ENCODE measurements around the gene FNDC5. TPM values are rescaled to one million over a fixed set of nuclear protein-coding genes. Genes with fewer than 3 reads are reported as not detected.

Gene FNDC5
- total and polyA plus RNA-seq, 2 of the 13 experiments (the other 11 are each of a cell fraction or from before 2014, with no cell fraction given) = 1.4 to 3.1 TPM

DNA sequence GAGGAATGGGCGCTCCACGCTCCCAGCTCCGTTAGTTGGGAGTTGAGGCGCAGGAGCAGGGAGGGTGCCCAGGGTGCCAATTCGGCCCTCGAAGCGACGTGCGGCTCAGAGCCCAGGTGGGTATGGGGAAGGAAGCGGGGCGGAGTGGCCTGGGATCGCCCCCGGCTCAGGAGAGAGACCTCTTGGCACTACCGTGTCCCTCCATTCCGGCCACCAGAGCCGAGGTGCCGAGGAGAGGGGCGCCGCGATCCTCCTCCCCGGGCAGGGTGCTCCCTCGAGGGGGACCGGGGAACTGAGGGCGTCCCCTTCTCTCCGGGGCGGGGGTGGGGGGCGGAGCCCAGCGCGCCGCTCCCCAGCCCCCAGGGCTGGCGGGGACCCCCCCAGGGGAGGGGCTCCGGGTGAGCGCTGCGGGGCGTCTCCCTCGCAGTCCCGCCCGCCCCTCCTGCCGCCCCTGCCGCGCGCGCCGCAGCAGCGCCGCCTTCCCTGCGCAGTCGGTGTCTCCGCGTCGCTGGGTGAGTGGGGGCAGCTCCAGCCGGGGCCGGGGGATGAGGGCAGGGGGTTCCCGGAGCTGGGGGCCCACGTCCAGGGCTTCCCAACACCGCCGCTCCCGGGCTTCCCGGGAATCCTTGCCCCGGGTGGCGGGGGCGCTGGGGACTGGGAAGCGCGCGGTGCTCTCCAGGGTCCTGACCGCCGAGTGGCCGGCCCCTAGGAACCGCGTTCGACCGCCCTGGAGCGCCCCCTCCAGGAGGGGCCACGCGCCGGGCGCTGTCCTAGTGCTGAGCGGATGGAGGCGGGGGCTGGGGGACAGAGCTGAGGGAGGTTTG, 15.5 kb upstream of the FNDC5 start, which contains the start of gene HPCA (continued):
- TF ChIP-seq HNF4G (IDR thresholded peaks at IDR 0.05; ENCODE audit: borderline replicate concordance, low read depth, low read length) = no peak
- peak; percentile 75; the same call in 1 of the 2 replicates for TF ChIP-seq HNF4G (CRISPR knock-in tag; IDR thresholded peaks at IDR 0.05; ENCODE audit: borderline replicate concordance, low read depth)
- TF ChIP-seq GABPA (IDR thresholded peaks at IDR 0.05; ENCODE audit: low read depth, low read length) = no peak
- peak; percentile 37; the same call in 1 of the 2 replicates for TF ChIP-seq GABPA (CRISPR knock-in tag; IDR thresholded peaks at IDR 0.05; ENCODE audit: low read depth)
- peak; percentile 89; the same call in 1 of the 2 replicates for TF ChIP-seq REPIN1 (CRISPR knock-in tag; IDR thresholded peaks at IDR 0.05; ENCODE audit: borderline replicate concordance, low read depth)
- TF ChIP-seq, protein P1, sequence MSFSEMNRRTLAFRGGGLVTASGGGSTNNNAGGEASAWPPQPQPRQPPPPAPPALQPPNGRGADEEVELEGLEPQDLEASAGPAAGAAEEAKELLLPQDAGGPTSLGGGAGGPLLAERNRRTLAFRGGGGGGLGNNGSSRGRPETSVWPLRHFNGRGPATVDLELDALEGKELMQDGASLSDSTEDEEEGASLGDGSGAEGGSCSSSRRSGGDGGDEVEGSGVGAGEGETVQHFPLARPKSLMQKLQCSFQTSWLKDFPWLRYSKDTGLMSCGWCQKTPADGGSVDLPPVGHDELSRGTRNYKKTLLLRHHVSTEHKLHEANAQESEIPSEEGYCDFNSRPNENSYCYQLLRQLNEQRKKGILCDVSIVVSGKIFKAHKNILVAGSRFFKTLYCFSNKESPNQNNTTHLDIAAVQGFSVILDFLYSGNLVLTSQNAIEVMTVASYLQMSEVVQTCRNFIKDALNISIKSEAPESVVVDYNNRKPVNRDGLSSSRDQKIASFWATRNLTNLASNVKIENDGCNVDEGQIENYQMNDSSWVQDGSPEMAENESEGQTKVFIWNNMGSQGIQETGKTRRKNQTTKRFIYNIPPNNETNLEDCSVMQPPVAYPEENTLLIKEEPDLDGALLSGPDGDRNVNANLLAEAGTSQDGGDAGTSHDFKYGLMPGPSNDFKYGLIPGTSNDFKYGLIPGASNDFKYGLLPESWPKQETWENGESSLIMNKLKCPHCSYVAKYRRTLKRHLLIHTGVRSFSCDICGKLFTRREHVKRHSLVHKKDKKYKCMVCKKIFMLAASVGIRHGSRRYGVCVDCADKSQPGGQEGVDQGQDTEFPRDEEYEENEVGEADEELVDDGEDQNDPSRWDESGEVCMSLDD (CRISPR knock-in tag; IDR thresholded peaks at IDR 0.05; ENCODE audit: borderline replicate concordance) = peak; percentile 90; the same call in 1 of the 2 replicates
- no peak for TF ChIP-seq TRIM24 (CRISPR knock-in tag; IDR thresholded peaks at IDR 0.05)
- peak; percentile 93 for TF ChIP-seq RFXAP (CRISPR knock-in tag; IDR thresholded peaks at IDR 0.05; ENCODE audit: borderline replicate concordance)
- peak; percentile 98 for TF ChIP-seq ZNF792 (CRISPR knock-in tag; IDR thresholded peaks at IDR 0.05)
- TF ChIP-seq, protein P2, sequence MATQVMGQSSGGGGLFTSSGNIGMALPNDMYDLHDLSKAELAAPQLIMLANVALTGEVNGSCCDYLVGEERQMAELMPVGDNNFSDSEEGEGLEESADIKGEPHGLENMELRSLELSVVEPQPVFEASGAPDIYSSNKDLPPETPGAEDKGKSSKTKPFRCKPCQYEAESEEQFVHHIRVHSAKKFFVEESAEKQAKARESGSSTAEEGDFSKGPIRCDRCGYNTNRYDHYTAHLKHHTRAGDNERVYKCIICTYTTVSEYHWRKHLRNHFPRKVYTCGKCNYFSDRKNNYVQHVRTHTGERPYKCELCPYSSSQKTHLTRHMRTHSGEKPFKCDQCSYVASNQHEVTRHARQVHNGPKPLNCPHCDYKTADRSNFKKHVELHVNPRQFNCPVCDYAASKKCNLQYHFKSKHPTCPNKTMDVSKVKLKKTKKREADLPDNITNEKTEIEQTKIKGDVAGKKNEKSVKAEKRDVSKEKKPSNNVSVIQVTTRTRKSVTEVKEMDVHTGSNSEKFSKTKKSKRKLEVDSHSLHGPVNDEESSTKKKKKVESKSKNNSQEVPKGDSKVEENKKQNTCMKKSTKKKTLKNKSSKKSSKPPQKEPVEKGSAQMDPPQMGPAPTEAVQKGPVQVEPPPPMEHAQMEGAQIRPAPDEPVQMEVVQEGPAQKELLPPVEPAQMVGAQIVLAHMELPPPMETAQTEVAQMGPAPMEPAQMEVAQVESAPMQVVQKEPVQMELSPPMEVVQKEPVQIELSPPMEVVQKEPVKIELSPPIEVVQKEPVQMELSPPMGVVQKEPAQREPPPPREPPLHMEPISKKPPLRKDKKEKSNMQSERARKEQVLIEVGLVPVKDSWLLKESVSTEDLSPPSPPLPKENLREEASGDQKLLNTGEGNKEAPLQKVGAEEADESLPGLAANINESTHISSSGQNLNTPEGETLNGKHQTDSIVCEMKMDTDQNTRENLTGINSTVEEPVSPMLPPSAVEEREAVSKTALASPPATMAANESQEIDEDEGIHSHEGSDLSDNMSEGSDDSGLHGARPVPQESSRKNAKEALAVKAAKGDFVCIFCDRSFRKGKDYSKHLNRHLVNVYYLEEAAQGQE (IDR thresholded peaks at IDR 0.05; ENCODE audit: borderline replicate concordance in 1 of 2, low read depth in 1 of 2, low read length in 2 of 2) = peak; percentile 91 to 100
- no peak for TF ChIP-seq PHB2 (IDR thresholded peaks at IDR 0.05; ENCODE audit: partially characterized antibody)
- TF ChIP-seq CEBPB (IDR thresholded peaks at IDR 0.05; ENCODE audit: borderline replicate concordance, low read depth, low read length) = no peak
- peak; percentile 93; the same call in 1 of the 2 replicates for TF ChIP-seq ZNF674 (CRISPR knock-in tag; IDR thresholded peaks at IDR 0.05; ENCODE audit: low read depth)
- TF ChIP-seq ZNF121 (CRISPR knock-in tag; IDR thresholded peaks at IDR 0.05) = peak; percentile 63; the same call in 1 of the 2 replicates
- 0 out of 2 replicates have a peak, but pooled peaks have one; percentile 45 for TF ChIP-seq FOSL1 (CRISPR knock-in tag; IDR thresholded peaks at IDR 0.05; ENCODE audit: borderline replicate concordance)
- no peak for TF ChIP-seq SMARCC2 (IDR thresholded peaks at IDR 0.05)
- TF ChIP-seq SMYD3 (CRISPR knock-in tag; IDR thresholded peaks at IDR 0.05) = peak; percentile 84; the same call in 1 of the 2 replicates
- TF ChIP-seq WIZ (CRISPR knock-in tag; IDR thresholded peaks at IDR 0.05) = peak; percentile 99
- TF ChIP-seq MIER3 (CRISPR knock-in tag; IDR thresholded peaks at IDR 0.05; ENCODE audit: borderline replicate concordance) = peak; percentile 93
- no peak for TF ChIP-seq MLLT10 (CRISPR knock-in tag; IDR thresholded peaks at IDR 0.05)
- TF ChIP-seq JUNB (CRISPR knock-in tag; IDR thresholded peaks at IDR 0.05; ENCODE audit: borderline replicate concordance) = peak; percentile 60; the same call in 1 of the 2 replicates
- TF ChIP-seq, protein P3, sequence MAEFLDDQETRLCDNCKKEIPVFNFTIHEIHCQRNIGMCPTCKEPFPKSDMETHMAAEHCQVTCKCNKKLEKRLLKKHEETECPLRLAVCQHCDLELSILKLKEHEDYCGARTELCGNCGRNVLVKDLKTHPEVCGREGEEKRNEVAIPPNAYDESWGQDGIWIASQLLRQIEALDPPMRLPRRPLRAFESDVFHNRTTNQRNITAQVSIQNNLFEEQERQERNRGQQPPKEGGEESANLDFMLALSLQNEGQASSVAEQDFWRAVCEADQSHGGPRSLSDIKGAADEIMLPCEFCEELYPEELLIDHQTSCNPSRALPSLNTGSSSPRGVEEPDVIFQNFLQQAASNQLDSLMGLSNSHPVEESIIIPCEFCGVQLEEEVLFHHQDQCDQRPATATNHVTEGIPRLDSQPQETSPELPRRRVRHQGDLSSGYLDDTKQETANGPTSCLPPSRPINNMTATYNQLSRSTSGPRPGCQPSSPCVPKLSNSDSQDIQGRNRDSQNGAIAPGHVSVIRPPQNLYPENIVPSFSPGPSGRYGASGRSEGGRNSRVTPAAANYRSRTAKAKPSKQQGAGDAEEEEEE (CRISPR knock-in tag; IDR thresholded peaks at IDR 0.05; ENCODE audit: borderline replicate concordance) = peak; percentile 71; the same call in 1 of the 2 replicates
